ENCODE results near the gene PPARG.
A peak's percentile ranks its signal among the peaks of the same experiment; 100 is the strongest.
"Not testable (repeated sequence)": the region's sequence is repeated elsewhere in the genome, so short reads cannot be mapped to it uniquely, and the experiment has no call there.

The PPARG gene

GRCh38 chr3:12454076-12454815 lies 165.4 kb downstream of the PPARG start:
- H3K27ac Mint-ChIP-seq, result no peak overlapping the region
- no peaks in the 10 kb centered on the region for H3K9me3 Mint-ChIP-seq
- DNase-seq, result no peak
- no peaks in the 10 kb centered on the region for H3K4me1 Mint-ChIP-seq
- H3K4me3 Mint-ChIP-seq, result no peak overlapping the region
- no peak for ATAC-seq
- H3K27me3 Mint-ChIP-seq, result no peaks in the 10 kb centered on the region

- DNase-seq (no peak), ATAC-seq (no peak)
- Mint-ChIP-seq H3K27me3 (no peaks in the 10 kb centered on the region), H3K4me3 (no peak overlapping the region), H3K27ac (no peak overlapping the region), H3K4me1 (no peaks in the 10 kb centered on the region), H3K9me3 (no peaks in the 10 kb centered on the region)
These were observed 165.9 kb downstream of the PPARG start for GRCh38 chr3:12454816-12455121.

- peaks cover 2% of the 10 kb centered on the region for H3K4me1 Mint-ChIP-seq
- no peak overlapping the region for H3K27ac Mint-ChIP-seq
- DNase-seq (no peak), ATAC-seq (no peak)
- no peaks in the 10 kb centered on the region for H3K27me3 Mint-ChIP-seq
- H3K9me3 Mint-ChIP-seq, result no peaks in the 10 kb centered on the region
- H3K4me3 Mint-ChIP-seq, result no peak overlapping the region
These were observed 166.9 kb downstream of the PPARG start for GRCh38 chr3:12455740-12456139.

- DNase-seq (no peak), ATAC-seq (no peak)
- H3K4me3 Mint-ChIP-seq, result no peak overlapping the region
- H3K27me3 Mint-ChIP-seq, result no peaks in the 10 kb centered on the region
- no peaks in the 10 kb centered on the region for H3K9me3 Mint-ChIP-seq
- H3K27ac Mint-ChIP-seq, result no peak overlapping the region
- H3K4me1 Mint-ChIP-seq, result peaks cover 9% of the 10 kb centered on the region
These were observed 167.6 kb downstream of the PPARG start for GRCh38 chr3:12456441-12456840.

GRCh38 chr3:12457380-12457779 lies 168.5 kb downstream of the PPARG start:
- ATAC-seq, H3K4me3 Mint-ChIP-seq, H3K27ac Mint-ChIP-seq, DNase-seq, H3K9me3 Mint-ChIP-seq, H3K27me3 Mint-ChIP-seq: not testable (repeated sequence)
- H3K4me1 Mint-ChIP-seq, result peaks cover 16% of the 10 kb centered on the region

- H3K4me3 Mint-ChIP-seq, result no peak overlapping the region
- peaks cover 19% of the 10 kb centered on the region for H3K4me1 Mint-ChIP-seq
- no peaks in the 10 kb centered on the region for H3K9me3 Mint-ChIP-seq
- DNase-seq (no peak), ATAC-seq (no peak)
- H3K27ac Mint-ChIP-seq, result no peak overlapping the region
- no peaks in the 10 kb centered on the region for H3K27me3 Mint-ChIP-seq
These were observed 170.0 kb downstream of the PPARG start for GRCh38 chr3:12458901-12459300.

- Mint-ChIP-seq H3K4me1 (peaks cover 19% of the 10 kb centered on the region), H3K27me3 (no peaks in the 10 kb centered on the region), H3K9me3 (no peaks in the 10 kb centered on the region), H3K4me3 (no peak overlapping the region), H3K27ac (no peak overlapping the region)
- DNase-seq, result no peak
- ATAC-seq, result no peak
These were observed 171.3 kb downstream of the PPARG start for GRCh38 chr3:12460127-12460526.

GRCh38 chr3:12461097-12461649 lies 172.3 kb downstream of the PPARG start:
- Mint-ChIP-seq H3K27ac (no peak overlapping the region), H3K27me3 (no peaks in the 10 kb centered on the region), H3K4me3 (no peak overlapping the region), H3K9me3 (no peaks in the 10 kb centered on the region), H3K4me1 (peaks cover 19% of the 10 kb centered on the region)
- ATAC-seq, result peak; percentile 34
- DNase-seq, result no peak

- Mint-ChIP-seq H3K27me3 (no peaks in the 10 kb centered on the region), H3K9me3 (no peaks in the 10 kb centered on the region), H3K27ac (peak overlapping the region; percentile 69 to 87), H3K4me1 (peaks cover 19% of the 10 kb centered on the region), H3K4me3 (peak overlapping the region; percentile 45 to 69)
- ATAC-seq (peak; percentile 76), DNase-seq (no peak)
These were observed 173.5 kb downstream of the PPARG start for GRCh38 chr3:12462159-12462947.

GRCh38 chr3:12463686-12464085 lies 174.8 kb downstream of the PPARG start:
- Mint-ChIP-seq H3K9me3 (no peaks in the 10 kb centered on the region), H3K4me3 (no peak overlapping the region), H3K4me1 (peaks cover 19% of the 10 kb centered on the region), H3K27ac (peak overlapping the region in 1 of 2 donors; percentile 40), H3K27me3 (no peaks in the 10 kb centered on the region)
- ATAC-seq (no peak), DNase-seq (no peak)

- ATAC-seq (no peak), DNase-seq (no peak)
- Mint-ChIP-seq H3K9me3 (no peaks in the 10 kb centered on the region), H3K27ac (peak overlapping the region in 1 of 2 donors; percentile 52), H3K27me3 (no peaks in the 10 kb centered on the region), H3K4me1 (peaks cover 19% of the 10 kb centered on the region), H3K4me3 (no peak overlapping the region)
These were observed 175.3 kb downstream of the PPARG start for GRCh38 chr3:12464181-12464580.

- H3K27ac Mint-ChIP-seq, result no peak overlapping the region
- no peaks in the 10 kb centered on the region for H3K27me3 Mint-ChIP-seq
- no peak overlapping the region for H3K4me3 Mint-ChIP-seq
- DNase-seq, result no peak
- H3K4me1 Mint-ChIP-seq, result peaks cover 19% of the 10 kb centered on the region
- no peaks in the 10 kb centered on the region for H3K9me3 Mint-ChIP-seq
- no peak for ATAC-seq
These were observed 176.4 kb downstream of the PPARG start for GRCh38 chr3:12465151-12465835.

- Mint-ChIP-seq H3K4me1 (peaks cover 20% of the 10 kb centered on the region), H3K4me3 (no peak overlapping the region), H3K27me3 (no peaks in the 10 kb centered on the region), H3K9me3 (no peaks in the 10 kb centered on the region), H3K27ac (peak overlapping the region in 1 of 2 donors; percentile 49)
- ATAC-seq (no peak), DNase-seq (no peak)
These were observed 177.0 kb downstream of the PPARG start for GRCh38 chr3:12465836-12466225.

GRCh38 chr3:12467746-12468145 lies 178.9 kb downstream of the PPARG start:
- H3K9me3 Mint-ChIP-seq, result no peaks in the 10 kb centered on the region
- H3K4me1 Mint-ChIP-seq, result peaks cover 14% of the 10 kb centered on the region
- no peak overlapping the region for H3K27ac Mint-ChIP-seq
- ATAC-seq, result no peak
- H3K27me3 Mint-ChIP-seq, result no peaks in the 10 kb centered on the region
- DNase-seq, result no peak
- H3K4me3 Mint-ChIP-seq, result no peak overlapping the region

- no peak for DNase-seq
These were observed 179.4 kb downstream of the PPARG start for GRCh38 chr3:12468276-12468675.

GRCh38 chr3:12468757-12469156 lies 179.9 kb downstream of the PPARG start:
- DNase-seq, result no peak
- Mint-ChIP-seq H3K27ac (no peak overlapping the region), H3K27me3 (no peaks in the 10 kb centered on the region), H3K4me1 (peaks cover 14% of the 10 kb centered on the region), H3K4me3 (no peak overlapping the region), H3K9me3 (no peaks in the 10 kb centered on the region)
- ATAC-seq, result no peak

More at GRCh38 chr3:12468276-12468675, 179.4 kb downstream of the PPARG start:
- Mint-ChIP-seq H3K9me3 (no peaks in the 10 kb centered on the region), H3K4me1 (peaks cover 14% of the 10 kb centered on the region), H3K27ac (peak overlapping the region in 1 of 2 donors; percentile 15), H3K4me3 (no peak overlapping the region), H3K27me3 (no peaks in the 10 kb centered on the region)
- ATAC-seq, result no peak

All from stimulated activated naive CD8-positive, alpha-beta T cell treated with anti-CD3 and anti-CD28 coated beads, Interleukin-15, amount 100 ng/mL, for 72 hours (primary cell).